ENCODE results near the gene MED25. TPM values are rescaled to one million over a fixed set of nuclear protein-coding genes. Genes with fewer than 3 reads are reported as not detected.

Gene MED25
- total and polyA plus RNA-seq, 9 of the 15 experiments (the other 6 are each of a cell fraction or from before 2014, with no cell fraction given): 4.1 to 93.9 (median 19.3) TPM

DNA sequence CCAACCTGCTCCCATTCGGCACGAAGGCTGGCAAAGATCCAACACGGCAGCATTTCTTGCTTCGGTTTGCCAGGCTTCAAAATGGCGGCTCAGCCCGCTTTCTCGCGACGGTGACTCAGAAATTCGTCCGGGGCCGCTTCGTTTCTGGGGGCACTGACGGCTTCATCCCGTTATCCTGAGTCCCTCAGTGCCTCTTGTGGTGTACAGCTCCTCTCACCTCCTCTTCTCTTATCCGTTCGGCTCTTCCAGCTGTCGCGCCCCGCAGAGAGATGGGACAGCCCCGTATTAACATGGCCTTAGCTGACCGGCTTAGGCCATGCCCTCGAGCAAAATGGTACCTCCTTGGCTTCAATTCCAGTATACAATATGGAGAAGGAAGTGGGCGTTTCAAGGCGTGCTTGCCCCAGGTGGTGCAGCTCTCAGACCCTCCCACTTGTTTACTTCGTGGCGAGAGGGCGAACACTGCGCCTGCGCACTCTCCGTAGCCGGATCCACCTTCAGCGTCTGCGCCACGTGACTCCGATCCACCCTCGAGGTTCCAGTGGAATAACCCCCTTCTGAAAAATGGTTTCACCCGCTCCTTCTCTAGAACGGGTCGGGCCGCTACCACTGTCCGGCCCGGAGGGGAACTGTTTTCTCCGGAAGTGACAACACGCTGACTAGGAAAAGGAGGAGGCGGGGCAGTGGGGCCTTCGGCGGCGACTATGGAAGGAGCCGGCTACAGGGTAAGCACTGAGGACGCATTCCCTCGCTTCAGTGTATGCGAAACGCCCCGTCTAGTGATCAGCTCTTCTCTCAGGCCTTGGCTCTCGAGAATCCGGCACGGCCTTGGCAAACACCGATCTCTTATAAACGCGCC lies 59.2 kb downstream of the MED25 start, which contains the start of the genes AKT1S1 and TBC1D17 (continued):
- TF ChIP-seq NCOA6 (IDR thresholded peaks at IDR 0.05): no peak
- no peak for TF ChIP-seq HBP1 (CRISPR knock-in tag; IDR thresholded peaks at IDR 0.05)
- TF ChIP-seq, protein P1, sequence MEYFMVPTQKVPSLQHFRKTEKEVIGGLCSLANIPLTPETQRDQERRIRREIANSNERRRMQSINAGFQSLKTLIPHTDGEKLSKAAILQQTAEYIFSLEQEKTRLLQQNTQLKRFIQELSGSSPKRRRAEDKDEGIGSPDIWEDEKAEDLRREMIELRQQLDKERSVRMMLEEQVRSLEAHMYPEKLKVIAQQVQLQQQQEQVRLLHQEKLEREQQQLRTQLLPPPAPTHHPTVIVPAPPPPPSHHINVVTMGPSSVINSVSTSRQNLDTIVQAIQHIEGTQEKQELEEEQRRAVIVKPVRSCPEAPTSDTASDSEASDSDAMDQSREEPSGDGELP (CRISPR knock-in tag; IDR thresholded peaks at IDR 0.05; ENCODE audit: borderline replicate concordance): peak; percentile 95
- TF ChIP-seq, protein P2, sequence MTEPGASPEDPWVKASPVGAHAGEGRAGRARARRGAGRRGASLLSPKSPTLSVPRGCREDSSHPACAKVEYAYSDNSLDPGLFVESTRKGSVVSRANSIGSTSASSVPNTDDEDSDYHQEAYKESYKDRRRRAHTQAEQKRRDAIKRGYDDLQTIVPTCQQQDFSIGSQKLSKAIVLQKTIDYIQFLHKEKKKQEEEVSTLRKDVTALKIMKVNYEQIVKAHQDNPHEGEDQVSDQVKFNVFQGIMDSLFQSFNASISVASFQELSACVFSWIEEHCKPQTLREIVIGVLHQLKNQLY (CRISPR knock-in tag; conservative IDR thresholded peaks at IDR 0.05): no peak
- peak; percentile 78 for TF ChIP-seq JUN (IDR thresholded peaks at IDR 0.05; ENCODE audit: borderline replicate concordance, low read depth, low read length)
- no peak for TF ChIP-seq JUN (CRISPR knock-in tag; IDR thresholded peaks at IDR 0.05; ENCODE audit: borderline replicate concordance)
- TF ChIP-seq GTF2F1 (IDR thresholded peaks at IDR 0.05; ENCODE audit: low read depth, low read length): no peak
- no peak for TF ChIP-seq ZNF263 (CRISPR knock-in tag; IDR thresholded peaks at IDR 0.05; ENCODE audit: borderline replicate concordance)
- peak; percentile 91 for TF ChIP-seq ZHX1 (conservative IDR thresholded peaks at IDR 0.05; ENCODE audit: low read length)
- TF ChIP-seq ETS2 (tag; IDR thresholded peaks at IDR 0.05; ENCODE audit: borderline replicate concordance, poor library complexity, severe bottlenecking): no peak
- no peak for TF ChIP-seq SP2 (IDR thresholded peaks at IDR 0.05; ENCODE audit: extremely low read depth, low read depth, low read length, poor library complexity, severe bottlenecking)
- no peak for TF ChIP-seq SAFB (IDR thresholded peaks at IDR 0.05; ENCODE audit: borderline replicate concordance, low read depth, low read length)
- no peak for TF ChIP-seq ZNF696 (CRISPR knock-in tag; conservative IDR thresholded peaks at IDR 0.05)
- TF ChIP-seq ZKSCAN3 (CRISPR knock-in tag; IDR thresholded peaks at IDR 0.05): no peak
- peak; percentile 91 for TF ChIP-seq CREB1 (IDR thresholded peaks at IDR 0.05)
- peak; percentile 95 for TF ChIP-seq CREB1 (CRISPR knock-in tag; IDR thresholded peaks at IDR 0.05)
- TF ChIP-seq FOXO4 (CRISPR knock-in tag; IDR thresholded peaks at IDR 0.05): no peak
- TF ChIP-seq ZNF76 (CRISPR knock-in tag; IDR thresholded peaks at IDR 0.05; ENCODE audit: borderline replicate concordance): no peak
- TF ChIP-seq ZNF551 (CRISPR knock-in tag; IDR thresholded peaks at IDR 0.05): no peak
- TF ChIP-seq ZNF224 (CRISPR knock-in tag; IDR thresholded peaks at IDR 0.05): no peak

All from K562 (cell line).